ENCODE results near the gene APOBEC3A.

GRCh38 chr22:38972558-38972957 is 15.1 kb downstream of the APOBEC3A start:
- TF ChIP-seq, protein P1, sequence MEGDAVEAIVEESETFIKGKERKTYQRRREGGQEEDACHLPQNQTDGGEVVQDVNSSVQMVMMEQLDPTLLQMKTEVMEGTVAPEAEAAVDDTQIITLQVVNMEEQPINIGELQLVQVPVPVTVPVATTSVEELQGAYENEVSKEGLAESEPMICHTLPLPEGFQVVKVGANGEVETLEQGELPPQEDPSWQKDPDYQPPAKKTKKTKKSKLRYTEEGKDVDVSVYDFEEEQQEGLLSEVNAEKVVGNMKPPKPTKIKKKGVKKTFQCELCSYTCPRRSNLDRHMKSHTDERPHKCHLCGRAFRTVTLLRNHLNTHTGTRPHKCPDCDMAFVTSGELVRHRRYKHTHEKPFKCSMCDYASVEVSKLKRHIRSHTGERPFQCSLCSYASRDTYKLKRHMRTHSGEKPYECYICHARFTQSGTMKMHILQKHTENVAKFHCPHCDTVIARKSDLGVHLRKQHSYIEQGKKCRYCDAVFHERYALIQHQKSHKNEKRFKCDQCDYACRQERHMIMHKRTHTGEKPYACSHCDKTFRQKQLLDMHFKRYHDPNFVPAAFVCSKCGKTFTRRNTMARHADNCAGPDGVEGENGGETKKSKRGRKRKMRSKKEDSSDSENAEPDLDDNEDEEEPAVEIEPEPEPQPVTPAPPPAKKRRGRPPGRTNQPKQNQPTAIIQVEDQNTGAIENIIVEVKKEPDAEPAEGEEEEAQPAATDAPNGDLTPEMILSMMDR (IDR thresholded peaks at IDR 0.05), result no peak
- TF ChIP-seq USF2 (CRISPR knock-in tag; IDR thresholded peaks at IDR 0.05) (no peak), TEAD1 (CRISPR knock-in tag; IDR thresholded peaks at IDR 0.05) (no peak)
- TF ChIP-seq, protein P2, sequence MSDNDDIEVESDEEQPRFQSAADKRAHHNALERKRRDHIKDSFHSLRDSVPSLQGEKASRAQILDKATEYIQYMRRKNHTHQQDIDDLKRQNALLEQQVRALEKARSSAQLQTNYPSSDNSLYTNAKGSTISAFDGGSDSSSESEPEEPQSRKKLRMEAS (CRISPR knock-in tag; IDR thresholded peaks at IDR 0.05), result no peak
